GM12878 (cell line): Measurements from ENCODE around the gene KDM4F. TPM values are rescaled to one million over a fixed set of nuclear protein-coding genes. Genes with fewer than 3 reads are reported as not detected.

Experiments
- ATAC-seq: fragments of 200-7000 bp; cut with Tn5 transposase; 3 replicates; pipeline ENCODE4 v1.9.1; 2020; ENCODE audit warnings: mild to moderate bottlenecking, moderate library complexity
- BruUV-seq: library from RNA; stranded (reverse); fragments of 400-500 nt; replicated peaks from 2 replicates; lab custom pipeline; 2021; lab: Mats Ljungman, UMichigan
- CTCF ChIA-PET: fragments of 300-600 bp; sonication (Branson Sonifier 250); formaldehyde crosslinking; extraction: SDS; loops from one replicate; lab custom pipeline; 2021; ENCODE audit warnings: inconsistent platforms; lab: Yijun Ruan, JAX
- POLR2A ChIA-PET: fragments of 350-600 bp; formaldehyde crosslinking; extraction: SDS; loops from one replicate; lab custom pipeline; 2021; ENCODE audit warnings: inconsistent platforms; lab: Charles Lee
- RAD21 ChIA-PET: fragments of 300-600 bp; sonication (Branson Sonifier 250); formaldehyde crosslinking; loops from one replicate; lab custom pipeline; 2023; ENCODE audit warnings: antibody characterized with exemption; ENCODE audit not compliant: unreplicated experiment; lab: Charles Lee
- SMC1A ChIA-PET: fragments of 300-600 bp; sonication (Branson Sonifier 250); formaldehyde crosslinking; loops from one replicate; lab custom pipeline; 2023; ENCODE audit not compliant: unreplicated experiment, uncharacterized antibody; lab: Charles Lee
- DNase-seq: peaks from one replicate; pipeline ENCODE4 v3.0.0-alpha.2; 2011; ENCODE audit warnings: low read depth, low spot score
- FAIRE-seq: peaks from 3 replicates; lab custom pipeline; 2011; peaks lifted over from hg19 to GRCh38; lab: Jason Lieb, UNC
- H2AFZ ChIP-seq: 2 replicates; pipeline ENCODE4 v1.6.0; 2011; ENCODE audit warnings: low read depth, low read length, control low read depth; ENCODE audit not compliant: control insufficient read depth
- H3K27ac ChIP-seq: 2 replicates; pipeline ENCODE4 v1.5.1; 2011; ENCODE audit warnings: control low read depth; ENCODE audit not compliant: control insufficient read depth, insufficient read depth
- H3K27me3 ChIP-seq, 2 experiments: replicated peaks in 1 of 2; 2 replicates each; pipeline versions ENCODE4 v1.6.0 to v1.6.1; 2011; ENCODE audit warnings: low read length in 1 of 2; ENCODE audit not compliant: control insufficient read depth in 2 of 2, insufficient read depth in 2 of 2
- H3K36me3 ChIP-seq, 2 experiments: 2 replicates each; pipeline ENCODE4 v1.5.1; 2011; ENCODE audit warnings: low read length in 1 of 2; ENCODE audit not compliant: control insufficient read depth in 2 of 2, insufficient read depth in 2 of 2
- H3K4me1 ChIP-seq: 2 replicates; pipeline ENCODE4 v1.6.1; 2011; ENCODE audit warnings: mild to moderate bottlenecking, low read length, moderate library complexity, mixed read lengths; ENCODE audit not compliant: control insufficient read depth, insufficient read depth
- H3K4me2 ChIP-seq: 2 replicates; pipeline ENCODE4 v1.6.0; 2011; ENCODE audit warnings: control low read depth; ENCODE audit not compliant: control insufficient read depth, insufficient read depth
- H3K4me3 ChIP-seq: fragments of 200-600 bp; sonication (generic); 2 replicates; pipeline ENCODE4 v1.5.1; 2016
- H3K79me2 ChIP-seq: 2 replicates; pipeline ENCODE4 v1.6.0; 2011; ENCODE audit warnings: low read length; ENCODE audit not compliant: control insufficient read depth, insufficient read depth
- H3K9ac ChIP-seq: 2 replicates; pipeline ENCODE4 v1.8.0; 2011; ENCODE audit warnings: low read length, control low read depth, mixed read lengths; ENCODE audit not compliant: control insufficient read depth, insufficient read depth
- H3K9me3 ChIP-seq: replicated peaks from 3 replicates; pipeline ENCODE4 v1.5.1; 2011; ENCODE audit warnings: mild to moderate bottlenecking, low read length; ENCODE audit not compliant: control insufficient read depth, insufficient read depth
- H4K20me1 ChIP-seq: 2 replicates; pipeline ENCODE4 v1.6.0; 2011; ENCODE audit not compliant: control insufficient read depth, insufficient read depth
- CREM ChIP-seq: IDR thresholded peaks from 2 replicates; pipeline ENCODE4 v1.6.1; 2014; ENCODE audit warnings: antibody characterized with exemption, low read depth
- JUND ChIP-seq: IDR thresholded peaks from 2 replicates; pipeline ENCODE4 v1.6.1; 2012; ENCODE audit warnings: low read depth, mild to moderate bottlenecking, low read length, improper control_type of control experiment, moderate library complexity
- KLF5 ChIP-seq: fragments of 450-650 bp; IDR thresholded peaks from 2 replicates; pipeline ENCODE4 v1.6.1; 2014; ENCODE audit warnings: mild to moderate bottlenecking; ENCODE audit not compliant: partially characterized antibody
- PAX5 ChIP-seq: IDR thresholded peaks from 2 replicates; pipeline ENCODE4 v1.6.1; 2011; ENCODE audit warnings: low read depth, low read length, borderline replicate concordance
- PKNOX1 ChIP-seq: fragments of 450-650 bp; IDR thresholded peaks from 2 replicates; pipeline ENCODE4 v1.6.1; 2016; ENCODE audit warnings: mild to moderate bottlenecking
- WGBS: methylation state at CpG from one replicate; pipeline ENCODE4 v1.1.6; 2016; ENCODE audit warnings: low lambda C conversion rate; ENCODE audit not compliant: insufficient replicate concordance, insufficient coverage; ENCODE audit errors: missing lambda C conversion rate; 5-methylcytosine and 5-hydroxymethylcytosine counted together
- in situ Hi-C: fragments of 300-500 bp; cut with MboI; formaldehyde crosslinking; loops from 9 replicates; pipeline ENCODE4 v1.14.3; 2018; ENCODE audit warnings: mixed read lengths
- intact Hi-C: fragments of 100-400 bp; cut with micrococcal nuclease; formaldehyde crosslinking; loops from one replicate; pipeline ENCODE4 v1.14.2; 2022; ENCODE audit not compliant: unreplicated experiment
- polyA plus RNA-seq, 11 experiments: library from polyadenylated mRNA; depleted of rRNA in 4 of 11; unstranded in 6 of 11; stranded (reverse) in 5 of 11; fragments of >200 nt; fragmentation: Nextera tagmentation in 4 of 11; fragmentation: Illumina TruSeq in 1 of 11; extraction: Ambion mirVana in 4 of 11; extraction: Trizol in 1 of 11; gene quantifications; 1 replicate in 1 of 11; 2 replicates in 10 of 11; pipeline versions ENCODE4 v1.2.1 to v1.2.3, GENCODE V29; 2011 to 2016; ENCODE audit warnings: inconsistent platforms in 2 of 11, missing spikeins in 2 of 11, low read depth in 1 of 11
- total RNA-seq, 4 experiments: library from RNA; depleted of rRNA in 3 of 4; stranded (reverse); fragments of >200 nt in 3 of 4; fragmentation: Illumina TruSeq in 1 of 4; extraction: Trizol in 1 of 4; gene quantifications; 2 replicates each; pipeline versions ENCODE4 v1.2.1 to v1.2.3, GENCODE V29; 2013 to 2021

The KDM4F gene
- total and polyA plus RNA-seq, 10 of the 15 experiments (the other 5 are each of a cell fraction or from before 2014, with no cell fraction given) = not detected

GRCh38 chr11:95059046-95059445 is 9.8 kb downstream of the KDM4F start (continued):
- TF ChIP-seq CREM (no peak), JUND (no peak), KLF5 (no peak)

- Histone ChIP-seq H3K4me3 (no peak overlapping the region), H3K27me3 (no peaks in the 10 kb centered on the region), H3K79me2 (peaks cover 26% of the 10 kb centered on the region), H4K20me1 (no peaks in the 10 kb centered on the region), H3K36me3 (0 out of 4 replicates have a peak, but pooled peaks cover 0 to 1% of the 10 kb centered on the region in 2 experiments), H3K4me1 (no peaks in the 10 kb centered on the region), H3K9me3 (no peaks in the 10 kb centered on the region), H3K9ac (no peak overlapping the region), H3K4me2 (no peak overlapping the region), H3K27ac (no peak overlapping the region), H2AFZ (no peak overlapping the region)
- WGBS = 95% methylated on average over 1 of the region's 1 CpG
- TF ChIP-seq PAX5 (no peak), PKNOX1 (peak; percentile 27; the same call in 1 of the 2 replicates)
- ChIA-PET CTCF (interaction anchor here (0.6 to 14.4 kb wide), 3 partner anchors 9 to 82 kb away, joined by 3 to 459 read pairs (median 8); no protein-coding TSS in a partner anchor), POLR2A (interaction anchor here (1.4 to 11.1 kb wide), 3 partner anchors 26 to 725 kb away, joined by 4 to 139 read pairs (median 23); partner anchors contain the start of genes CEP57, ENDOD1 and FAM76B), RAD21 (interaction anchor here (0.7 to 11.8 kb wide), 3 partner anchors 10 to 644 kb away, joined by 3 to 244 read pairs (median 6); partner anchors contain the start of gene ENDOD1), SMC1A (interaction anchor here (1.5 to 14.9 kb wide), 7 partner anchors 9 to 168 kb away, joined by 3 to 315 read pairs (median 32); partner anchors contain the start of gene ENDOD1)
- ATAC-seq (no peak), DNase-seq (no peak), FAIRE-seq (no peak)
- in situ Hi-C loops = no loop called here
- no TSS peak for BruUV-seq
- intact Hi-C loops = loop anchor here (5.0 to 10.0 kb wide), 3 partner anchors 88 to 697 kb away; no protein-coding TSS in a partner anchor
Observed at GRCh38 chr11:95065336-95065735, 16.1 kb downstream of the KDM4F start.
